Lung (tissue), 12 donors: ENCODE measurements around the gene LRRC45. TPM values are rescaled to one million over a fixed set of nuclear protein-coding genes. Genes with fewer than 3 reads are reported as not detected.

Source experiments
- ATAC-seq: fragments of 200-7000 bp; cut with Tn5 transposase; one replicate; pipeline ENCODE4 v1.9.1; 2020; ENCODE audit warnings: moderate number of reproducible peaks; ENCODE audit not compliant: insufficient read depth, low FRiP score
- DNase-seq, 3 donors: peaks; one replicate each; pipeline ENCODE4 v3.0.0-alpha.2; 2013 to 2017
- H3K27ac ChIP-seq, 2 donors: one replicate each; pipeline ENCODE4 v1.5.1; 2013; ENCODE audit warnings: mild to moderate bottlenecking in 2 of 2, moderate library complexity in 2 of 2, control low read depth in 1 of 2, inconsistent platforms in 1 of 2, low read depth in 1 of 2, low read length in 1 of 2
- H3K27me3 ChIP-seq, 3 donors: one replicate each; pipeline ENCODE4 v1.5.1; 2013; ENCODE audit warnings: low read length in 2 of 3; ENCODE audit not compliant: control insufficient read depth in 3 of 3, insufficient read depth in 3 of 3
- H3K36me3 ChIP-seq, 4 donors: one replicate each; pipeline ENCODE4 v1.5.1; 2013; ENCODE audit warnings: low read length in 4 of 4, mild to moderate bottlenecking in 1 of 4, moderate library complexity in 1 of 4; ENCODE audit not compliant: control insufficient read depth in 4 of 4, insufficient read depth in 4 of 4
- H3K4me1 ChIP-seq, 5 donors: one replicate each; pipeline ENCODE4 v1.5.1; 2013; ENCODE audit warnings: low read length in 5 of 5, mild to moderate bottlenecking in 2 of 5, moderate library complexity in 1 of 5; ENCODE audit not compliant: control insufficient read depth in 5 of 5, insufficient read depth in 5 of 5
- H3K4me3 ChIP-seq: one replicate; pipeline ENCODE4 v1.5.1; 2013; ENCODE audit warnings: mild to moderate bottlenecking, control low read depth, moderate library complexity
- H3K9ac ChIP-seq, 2 donors: one replicate each; pipeline ENCODE4 v1.5.1; 2013; ENCODE audit warnings: low read length in 2 of 2, control low read depth in 1 of 2; ENCODE audit not compliant: insufficient read depth in 1 of 2
- H3K9me3 ChIP-seq, 4 donors: one replicate each; pipeline ENCODE4 v1.5.1; 2013; ENCODE audit warnings: low read length in 3 of 4, mild to moderate bottlenecking in 1 of 4, moderate library complexity in 1 of 4; ENCODE audit not compliant: control insufficient read depth in 4 of 4, insufficient read depth in 3 of 4
- CTCF ChIP-seq: IDR thresholded peaks from 2 replicates; pipeline ENCODE4 v1.5.1; 2012; ENCODE audit warnings: mild to moderate bottlenecking; ENCODE audit errors: control extremely low read depth, extremely low read depth
- WGBS, 2 donors: extraction: QIAGEN DNeasy Blood & Tissue Kit; methylation state at CpG; one replicate each; pipeline ENCODE4 v1.1.7; 2013; 5-methylcytosine and 5-hydroxymethylcytosine counted together
- polyA plus RNA-seq, 2 donors: library from polyadenylated mRNA; stranded (reverse); fragments of 200-250 nt; gene quantifications; one replicate each; pipeline ENCODE4 v1.2.1, GENCODE V29; 2013
- total RNA-seq, 2 donors: library from RNA; depleted of rRNA in 1 of 2; stranded (reverse); fragments of >200 nt in 1 of 2; gene quantifications; one replicate each; pipeline ENCODE4 v1.2.1, GENCODE V29; 2014 to 2021
- donor health status: control.
- donor health status: control.
- donor health status: Bipolar disorder and iron deficiency.
- donor health status: healthy.
- donor health status: DM: yes; HTN: yes; CAD: no.

Gene LRRC45
- total and polyA plus RNA-seq, 4 donors: 12.1 to 26.6 (median 16.5) TPM

- H3K36me3 ChIP-seq: peaks cover 0 to 9% (median 2%) of the 10 kb centered on the region in 4 donors
- H3K9ac ChIP-seq: no peak overlapping the region
- peaks cover 0 to 4% (median 0%) of the 10 kb centered on the region in 5 donors for H3K4me1 ChIP-seq
- TF ChIP-seq CTCF: no peak
- H3K27ac ChIP-seq: no peak overlapping the region
- no peaks in the 10 kb centered on the region for H3K9me3 ChIP-seq
- H3K4me3 ChIP-seq: no peak overlapping the region
- H3K27me3 ChIP-seq: no peaks in the 10 kb centered on the region
- ATAC-seq: no peak
- WGBS, 2 donors: 88 to 94% methylated on average over 9 of the region's 9 CpGs
- no peak for DNase-seq
Measured at GRCh38 chr17:82042649-82043048, 19.5 kb downstream of the LRRC45 start.

DNA sequence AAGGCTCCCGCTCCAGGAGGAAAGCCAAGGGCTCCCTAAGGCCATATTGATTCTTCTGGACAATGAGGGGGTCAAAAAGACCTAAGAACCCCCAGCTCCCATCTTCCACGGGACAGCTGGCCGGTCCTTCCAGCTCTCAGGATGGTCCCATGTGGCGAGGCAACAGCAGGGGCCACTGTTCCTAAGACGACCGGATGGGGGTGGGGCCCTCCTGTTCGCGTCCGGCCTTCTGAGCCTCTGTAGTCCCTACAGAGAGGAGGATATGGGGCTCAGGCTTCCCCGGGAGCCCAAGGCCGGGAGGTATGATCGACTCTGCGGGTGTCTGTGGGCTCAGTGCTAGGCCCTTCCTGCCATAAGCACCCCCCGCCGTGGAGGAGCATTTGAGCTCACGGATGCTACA is 20.4 kb downstream of the LRRC45 start:
- peaks cover 0 to 15% (median 2%) of the 10 kb centered on the region in 4 donors for H3K36me3 ChIP-seq
- H3K9me3 ChIP-seq: no peaks in the 10 kb centered on the region
- DNase-seq (no peak), ATAC-seq (no peak)
- H3K9ac ChIP-seq: no peak overlapping the region
- no peaks in the 10 kb centered on the region for H3K27me3 ChIP-seq
- WGBS, 2 donors: 75 to 85% methylated on average over 16 of the region's 16 CpGs
- TF ChIP-seq CTCF: no peak
- no peaks in the 10 kb centered on the region for H3K4me1 ChIP-seq
- H3K4me3 ChIP-seq: no peak overlapping the region
- H3K27ac ChIP-seq: no peak overlapping the region

- ATAC-seq (no peak), DNase-seq (no peak)
- TF ChIP-seq CTCF: no peak
- no peak overlapping the region for H3K27ac ChIP-seq
- H3K36me3 ChIP-seq: peaks cover 0 to 25% (median 4%) of the 10 kb centered on the region in 4 donors
- H3K4me3 ChIP-seq: no peak overlapping the region
- peaks cover 0 to 10% (median 4%) of the 10 kb centered on the region in 5 donors for H3K4me1 ChIP-seq
- H3K9me3 ChIP-seq: no peaks in the 10 kb centered on the region
- 83 to 86% methylated on average over 14 of the region's 14 CpGs for WGBS, 2 donors
- H3K27me3 ChIP-seq: no peaks in the 10 kb centered on the region
- no peak overlapping the region for H3K9ac ChIP-seq
Measured at GRCh38 chr17:82045936-82046484, 22.9 kb downstream of the LRRC45 start.

DNA sequence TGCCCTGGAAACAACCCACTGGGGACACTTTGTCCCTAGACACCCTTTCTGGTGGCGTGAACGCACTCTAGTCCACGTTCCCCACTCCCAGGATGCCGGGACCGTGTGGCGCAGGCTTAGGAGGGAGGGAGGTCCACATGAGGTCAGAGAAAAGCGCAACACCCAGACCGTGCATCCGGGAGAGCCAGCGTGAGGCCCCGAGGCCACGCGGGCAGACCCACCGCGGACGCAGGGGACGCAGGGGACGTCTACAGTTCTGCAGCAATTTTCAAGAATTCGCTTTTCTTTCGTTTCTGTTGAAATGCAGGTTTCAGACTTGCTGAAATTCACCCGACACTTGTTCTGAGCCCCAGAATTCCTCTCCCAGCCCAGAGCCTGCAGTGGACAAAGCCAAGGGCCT is 23.8 kb downstream of the LRRC45 start:
- ATAC-seq (no peak), DNase-seq (no peak)
- Histone ChIP-seq H3K36me3 (peaks cover 0 to 25% (median 4%) of the 10 kb centered on the region in 4 donors), H3K27me3 (no peaks in the 10 kb centered on the region), H3K4me3 (no peak overlapping the region), H3K9ac (no peak overlapping the region), H3K4me1 (peaks cover 0 to 10% (median 4%) of the 10 kb centered on the region in 5 donors), H3K27ac (no peak overlapping the region), H3K9me3 (no peaks in the 10 kb centered on the region)
- 92 to 93% methylated on average over 21 of the region's 21 CpGs for WGBS, 2 donors
- no peak for TF ChIP-seq CTCF
